Kidney (tissue), 14 donors: ENCODE measurements around the gene GLOD5. TPM values are rescaled to one million over a fixed set of nuclear protein-coding genes. Genes with fewer than 3 reads are reported as not detected.

Experiments
- DNase-seq, 5 donors: peaks; one replicate each; pipeline ENCODE4 v3.0.0-alpha.2; 2013 to 2020
- FAIRE-seq: peaks from 2 replicates; lab custom pipeline; 2012; peaks lifted over from hg19 to GRCh38; lab: Jason Lieb, UNC
- H3K27ac ChIP-seq, 2 donors: one replicate each; pipeline ENCODE4 v1.7.0; 2013; ENCODE audit warnings: low read depth in 2 of 2, low read length in 2 of 2, inconsistent platforms in 1 of 2
- H3K27me3 ChIP-seq: one replicate; pipeline ENCODE4 v1.7.1; 2013; ENCODE audit warnings: low read length, inconsistent platforms; ENCODE audit not compliant: control insufficient read depth, insufficient read depth
- H3K36me3 ChIP-seq, 3 donors: one replicate each; pipeline versions ENCODE4 v1.7.0 to v1.7.1; 2013; ENCODE audit warnings: low read length in 3 of 3, control low read depth in 1 of 3, inconsistent platforms in 1 of 3; ENCODE audit not compliant: insufficient read depth in 3 of 3, control insufficient read depth in 2 of 3
- H3K4me1 ChIP-seq, 3 donors: one replicate each; pipeline versions ENCODE4 v1.7.0 to v1.7.1; 2013; ENCODE audit warnings: low read length in 3 of 3, inconsistent platforms in 1 of 3, low read depth in 1 of 3; ENCODE audit not compliant: control insufficient read depth in 2 of 3, insufficient read depth in 2 of 3
- H3K4me3 ChIP-seq, 3 donors: one replicate each; pipeline versions ENCODE4 v1.7.0 to v1.8.1; 2013; ENCODE audit warnings: low read length in 3 of 3, control low read depth in 1 of 3, inconsistent platforms in 1 of 3
- H3K9ac ChIP-seq, 3 donors: one replicate each; pipeline versions ENCODE4 v1.7.0 to v1.7.1; 2013; ENCODE audit warnings: low read length in 3 of 3, control low read depth in 1 of 3, inconsistent platforms in 1 of 3
- H3K9me3 ChIP-seq, 3 donors: one replicate each; pipeline versions ENCODE4 v1.7.0 to v1.7.1; 2013; ENCODE audit warnings: low read length in 3 of 3, control low read depth in 1 of 3, inconsistent platforms in 1 of 3; ENCODE audit not compliant: control insufficient read depth in 2 of 3, insufficient read depth in 1 of 3
- intact Hi-C: fragments of 100-400 bp; cut with DNase I; formaldehyde crosslinking; loops from one replicate; pipeline ENCODE4 v1.11.1; 2022
- polyA plus RNA-seq: library from polyadenylated mRNA; stranded (reverse); fragments of 350-450 nt; fragmentation: Illumina TruSeq; extraction: RNeasy Lipid Tissue Mini Kit (QIAGEN cat#74804); gene quantifications from one replicate; pipeline ENCODE4 v1.2.3, GENCODE V29; 2014; ENCODE audit warnings: low read depth, low replicate concordance; ENCODE audit not compliant: insufficient read depth
- total RNA-seq: library from RNA; stranded (reverse); fragmentation: NEBNext Ultra II Directional; extraction: Animal tissue kit (Norgen Biotek cat#: 25700); gene quantifications from one replicate; pipeline ENCODE4 v1.2.1, GENCODE V29; 2021
- TF ChIP-seq, protein P1 (sequence below): IDR thresholded peaks from 3 replicates; pipeline ENCODE4 v1.5.1; 2012; ENCODE audit warnings: mild to moderate bottlenecking, moderate library complexity, borderline replicate concordance; ENCODE audit not compliant: insufficient read depth; ENCODE audit errors: extremely low read depth
- donor health status: control.
- donor health status: control.
- donor health status: control.
- donor health status: control.
- donor health status: control.
- donor health status: DM: yes; HTN: yes; CAD: no.
- donor health status: Normal renal cell carcinoma (clear cell type).

The GLOD5 gene
- total and polyA plus RNA-seq, 2 donors from 2014 or later = 0.94 to 12.6 TPM

DNA sequence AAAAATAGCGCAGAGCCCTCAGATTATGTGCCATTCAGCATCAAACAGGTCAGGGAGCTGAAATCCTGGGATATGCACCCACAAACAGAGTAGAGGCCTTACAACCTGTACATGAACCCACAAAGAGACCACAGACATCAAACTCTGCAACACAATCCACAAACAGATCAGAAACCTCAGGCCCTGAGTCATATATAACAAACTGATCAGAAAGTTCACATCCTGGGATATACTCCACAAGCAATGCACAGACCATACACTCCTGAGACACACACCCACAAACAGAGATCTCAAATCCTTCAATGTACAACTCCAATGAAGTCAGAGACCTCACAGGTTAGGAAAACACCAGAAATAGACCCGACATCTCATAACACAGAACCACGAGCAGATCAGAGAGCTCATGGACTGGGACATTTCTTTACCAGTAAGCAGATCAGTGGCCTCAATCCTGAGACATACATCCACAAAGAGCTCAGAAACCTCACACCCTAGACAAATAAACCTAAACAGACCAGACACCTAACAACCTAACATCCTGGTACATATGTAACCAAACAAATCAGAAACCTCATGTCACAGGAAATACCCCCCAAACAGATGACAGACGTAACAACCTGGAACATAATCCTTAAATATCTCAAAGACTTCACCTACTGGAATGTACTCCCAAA, 40.8 kb upstream of the GLOD5 start:
- TF ChIP-seq, protein P1, sequence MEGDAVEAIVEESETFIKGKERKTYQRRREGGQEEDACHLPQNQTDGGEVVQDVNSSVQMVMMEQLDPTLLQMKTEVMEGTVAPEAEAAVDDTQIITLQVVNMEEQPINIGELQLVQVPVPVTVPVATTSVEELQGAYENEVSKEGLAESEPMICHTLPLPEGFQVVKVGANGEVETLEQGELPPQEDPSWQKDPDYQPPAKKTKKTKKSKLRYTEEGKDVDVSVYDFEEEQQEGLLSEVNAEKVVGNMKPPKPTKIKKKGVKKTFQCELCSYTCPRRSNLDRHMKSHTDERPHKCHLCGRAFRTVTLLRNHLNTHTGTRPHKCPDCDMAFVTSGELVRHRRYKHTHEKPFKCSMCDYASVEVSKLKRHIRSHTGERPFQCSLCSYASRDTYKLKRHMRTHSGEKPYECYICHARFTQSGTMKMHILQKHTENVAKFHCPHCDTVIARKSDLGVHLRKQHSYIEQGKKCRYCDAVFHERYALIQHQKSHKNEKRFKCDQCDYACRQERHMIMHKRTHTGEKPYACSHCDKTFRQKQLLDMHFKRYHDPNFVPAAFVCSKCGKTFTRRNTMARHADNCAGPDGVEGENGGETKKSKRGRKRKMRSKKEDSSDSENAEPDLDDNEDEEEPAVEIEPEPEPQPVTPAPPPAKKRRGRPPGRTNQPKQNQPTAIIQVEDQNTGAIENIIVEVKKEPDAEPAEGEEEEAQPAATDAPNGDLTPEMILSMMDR = no peak
- intact Hi-C loops = no loop called here
- Histone ChIP-seq H3K9me3 (no peaks in the 10 kb centered on the region), H3K36me3 (no peaks in the 10 kb centered on the region), H3K27ac (no peak overlapping the region), H3K4me3 (no peak overlapping the region), H3K9ac (no peak overlapping the region), H3K4me1 (no peaks in the 10 kb centered on the region), H3K27me3 (no peaks in the 10 kb centered on the region)
- FAIRE-seq (no peak), DNase-seq (no peak)

DNA sequence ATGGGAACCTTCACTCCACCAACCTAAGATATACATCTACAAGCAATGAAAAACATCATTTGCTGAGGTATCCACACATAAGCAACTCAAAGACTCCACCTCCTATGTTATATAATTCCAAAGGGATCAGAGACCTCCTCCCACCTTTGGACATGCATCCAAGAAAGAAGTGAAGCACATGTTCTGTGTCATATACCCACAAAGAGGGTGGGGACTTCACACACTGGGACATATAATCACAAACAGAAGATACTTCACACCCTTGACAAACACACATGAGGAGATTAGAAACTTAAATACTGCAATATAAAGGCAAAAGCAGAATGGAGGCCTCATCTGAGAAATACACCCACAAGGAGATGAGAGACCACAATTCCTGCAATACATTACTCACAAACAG, 39.6 kb upstream of the GLOD5 start:
- H3K9ac ChIP-seq = no peak overlapping the region
- no peaks in the 10 kb centered on the region for H3K27me3 ChIP-seq
- H3K9me3 ChIP-seq = no peaks in the 10 kb centered on the region
- TF ChIP-seq, protein P1 = no peak
- H3K27ac ChIP-seq = no peak overlapping the region
- DNase-seq (no peak), FAIRE-seq (no peak)
- no peak overlapping the region for H3K4me3 ChIP-seq
- H3K4me1 ChIP-seq = no peaks in the 10 kb centered on the region
- intact Hi-C loops = no loop called here
- H3K36me3 ChIP-seq = no peaks in the 10 kb centered on the region

DNA sequence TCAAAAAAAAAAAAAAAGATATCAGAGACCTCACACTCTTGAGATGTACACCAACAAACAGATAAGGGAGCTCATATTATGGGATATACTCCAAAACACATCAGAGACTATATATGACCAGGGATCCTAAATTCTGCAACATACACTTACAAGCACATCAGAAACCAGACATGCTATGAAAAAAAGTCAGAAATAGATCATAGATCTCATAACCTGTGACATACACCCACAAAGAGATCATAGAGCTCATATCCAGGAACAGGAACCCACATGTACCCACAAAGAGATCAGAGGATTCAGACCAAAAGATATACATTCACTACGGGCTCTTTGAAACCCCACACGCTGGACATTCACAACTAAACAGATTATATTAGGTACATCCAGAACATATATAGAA, 35.0 kb upstream of the GLOD5 start:
- intact Hi-C loops = no loop called here
- no peak for DNase-seq
- H3K27me3 ChIP-seq = no peaks in the 10 kb centered on the region
- H3K4me1 ChIP-seq = no peaks in the 10 kb centered on the region
- no peaks in the 10 kb centered on the region for H3K36me3 ChIP-seq
- FAIRE-seq = no peak
- H3K9ac ChIP-seq = no peak overlapping the region
- no peaks in the 10 kb centered on the region for H3K9me3 ChIP-seq
- H3K27ac ChIP-seq = no peak overlapping the region
- no peak overlapping the region for H3K4me3 ChIP-seq
- TF ChIP-seq, protein P1 = no peak

DNA sequence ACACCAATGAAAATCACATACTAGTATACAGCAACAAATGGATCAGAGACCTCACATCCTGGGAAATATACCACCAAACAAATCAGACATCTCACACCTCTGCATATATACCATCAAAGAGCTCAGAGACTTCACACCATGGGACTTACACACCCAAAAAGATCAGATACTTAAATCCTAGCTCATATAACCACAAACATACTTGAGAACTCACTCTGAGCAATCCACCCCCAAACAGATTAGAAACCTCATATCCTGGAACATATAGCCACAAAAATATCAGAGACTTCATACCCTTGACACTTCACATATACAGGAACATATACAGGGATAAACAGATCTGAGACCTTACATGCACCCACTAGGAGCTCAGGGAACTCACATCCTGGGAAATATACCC, 32.9 kb upstream of the GLOD5 start:
- no peak overlapping the region for H3K4me3 ChIP-seq
- no peaks in the 10 kb centered on the region for H3K36me3 ChIP-seq
- no peak overlapping the region for H3K27ac ChIP-seq
- intact Hi-C loops = no loop called here
- no peak for DNase-seq
- H3K9me3 ChIP-seq = no peaks in the 10 kb centered on the region
- no peaks in the 10 kb centered on the region for H3K4me1 ChIP-seq
- no peak overlapping the region for H3K9ac ChIP-seq
- FAIRE-seq = no peak
- no peaks in the 10 kb centered on the region for H3K27me3 ChIP-seq
- TF ChIP-seq, protein P1 = no peak
